HG02840 (cell line): ENCODE results near the gene FCN1.

Experiments
- ATAC-seq: cut with Tn5 transposase; IDR thresholded peaks from one replicate; pipeline ENCODE4 v1.9.1; 2021; ENCODE audit warnings: mild to moderate bottlenecking, moderate library complexity, moderate number of reproducible peaks; ENCODE audit not compliant: unreplicated experiment, low FRiP score

The FCN1 gene

DNA sequence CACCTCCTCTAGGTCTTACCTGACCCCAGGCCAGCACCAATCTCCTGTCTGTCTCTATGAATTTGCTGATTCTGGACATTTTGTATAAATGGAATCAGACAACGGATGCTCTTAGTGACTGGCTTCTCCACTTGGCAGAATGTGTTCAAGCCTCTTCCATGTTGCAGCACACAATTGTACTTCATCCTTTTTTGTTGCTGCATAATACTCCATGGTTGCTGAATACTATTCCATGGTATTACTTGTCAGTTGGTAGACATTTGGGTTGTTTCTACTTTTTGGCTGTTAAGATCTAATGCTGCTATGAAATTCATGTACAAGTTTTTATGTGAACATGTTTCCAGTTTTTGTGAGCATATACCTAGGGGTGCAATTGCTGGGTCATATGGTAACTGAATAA, 34.3 kb upstream of the FCN1 start:
- ATAC-seq: no peak

DNA sequence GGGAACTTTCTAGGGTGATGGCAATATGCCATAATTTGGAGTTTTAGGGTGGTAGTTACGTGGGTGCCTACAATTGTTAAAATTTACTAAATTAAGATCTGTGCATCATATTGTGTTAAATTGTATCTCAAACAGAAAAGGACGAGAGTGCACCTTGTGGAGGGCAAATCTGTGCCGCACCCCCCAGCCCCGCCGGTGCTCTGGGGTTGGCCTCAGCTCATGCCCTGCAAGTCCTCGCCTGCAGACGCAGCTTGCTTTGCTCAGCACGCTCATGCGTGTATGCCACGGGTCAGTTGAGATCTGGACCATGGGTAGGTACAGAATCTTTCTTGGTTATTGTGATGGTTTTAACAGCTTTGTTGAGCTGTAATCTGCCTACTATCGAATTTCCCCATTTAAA, 33.7 kb upstream of the FCN1 start:
- ATAC-seq: no peak

DNA sequence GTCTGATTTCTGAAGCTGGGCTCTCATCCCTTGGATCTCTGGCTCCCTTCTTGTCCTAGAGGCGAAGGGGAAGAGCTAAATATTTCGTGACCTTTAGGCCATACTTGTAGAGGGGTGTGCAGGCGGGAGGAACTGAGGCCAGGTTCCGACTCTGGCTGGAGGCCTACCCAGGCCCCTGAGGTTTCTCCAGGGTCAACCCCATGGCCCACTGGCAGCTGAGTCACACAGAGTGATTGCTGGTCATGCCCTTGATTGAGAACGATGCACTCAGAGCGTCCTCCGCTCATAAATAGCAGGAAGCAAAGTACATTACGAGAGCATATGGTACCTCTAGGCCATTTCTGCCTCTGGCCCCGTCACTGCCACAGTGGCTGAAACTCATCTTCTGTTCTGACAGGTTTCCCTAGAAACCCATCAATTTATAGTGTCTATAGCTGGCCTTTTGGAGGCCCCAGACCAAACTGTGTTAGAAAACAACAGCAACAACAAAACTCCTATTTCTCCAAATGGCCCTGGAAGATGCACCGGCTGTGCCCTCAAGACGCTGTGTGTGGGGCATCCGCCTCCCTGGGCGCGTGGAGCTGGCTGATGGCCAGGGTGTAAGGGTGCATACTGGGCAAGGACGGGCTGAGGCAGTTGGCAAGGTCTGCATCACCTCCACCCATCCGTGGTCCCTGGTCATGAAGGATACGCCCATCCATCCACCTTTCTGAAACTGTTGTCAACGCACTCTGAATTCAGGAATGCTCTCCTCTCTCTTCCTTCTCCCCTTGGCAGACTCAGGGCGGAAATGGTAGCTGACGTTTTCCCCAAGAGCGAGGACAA, 32.9 kb upstream of the FCN1 start:
- no peak for ATAC-seq

DNA sequence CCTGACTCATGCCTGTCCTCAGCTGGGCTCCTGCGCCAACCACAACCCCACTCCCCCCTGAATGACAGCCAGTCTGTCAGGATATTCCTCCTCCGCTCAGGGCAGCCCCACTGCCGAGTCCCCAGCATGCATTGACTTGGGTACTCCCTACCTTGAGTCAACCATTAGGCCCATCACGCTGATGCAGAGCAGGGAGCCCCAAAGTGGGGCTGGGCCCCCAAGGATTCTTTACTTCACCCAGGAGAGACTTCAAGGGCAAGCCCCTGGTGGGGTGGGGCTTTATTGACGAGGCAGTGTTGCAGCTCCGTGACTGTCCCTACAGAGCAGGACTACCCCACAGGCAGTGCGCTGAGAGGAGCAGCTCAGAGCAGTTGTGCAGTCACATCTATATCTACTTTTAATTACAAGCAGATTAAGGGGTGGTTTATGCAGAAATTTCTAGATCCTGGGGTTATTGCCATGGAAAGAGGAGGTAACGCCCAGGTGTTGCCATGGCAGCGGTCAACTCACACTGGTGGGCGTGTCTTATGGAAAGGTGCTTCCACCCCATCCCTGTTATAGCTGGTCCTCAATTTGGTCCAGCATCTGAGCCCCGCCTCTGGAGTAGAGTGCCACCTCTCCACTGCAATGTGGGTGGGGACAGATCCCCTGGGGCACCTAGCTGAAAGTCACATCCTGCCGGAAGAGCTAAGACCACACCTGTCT, 32.1 kb upstream of the FCN1 start:
- ATAC-seq: no peak

DNA sequence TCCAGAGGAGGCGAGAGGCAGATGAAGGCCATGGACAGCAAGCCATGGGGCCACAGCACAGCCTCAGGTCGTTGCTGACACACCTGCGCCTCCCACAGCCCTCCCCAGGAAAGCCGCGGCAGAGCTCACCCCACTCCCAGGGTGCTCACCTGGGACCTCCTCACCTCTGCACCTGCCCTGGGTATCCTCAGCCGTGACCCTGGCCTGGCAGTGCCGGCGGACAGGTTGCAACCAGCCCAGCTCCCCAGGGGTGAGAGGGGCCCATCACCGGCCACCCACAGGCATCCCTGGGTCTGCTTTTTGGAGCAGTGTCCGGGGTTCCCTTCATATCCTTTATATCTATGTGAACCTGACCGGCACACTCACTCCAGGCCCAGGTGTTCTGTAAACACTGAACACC, 30.4 kb upstream of the FCN1 start:
- no peak for ATAC-seq

DNA sequence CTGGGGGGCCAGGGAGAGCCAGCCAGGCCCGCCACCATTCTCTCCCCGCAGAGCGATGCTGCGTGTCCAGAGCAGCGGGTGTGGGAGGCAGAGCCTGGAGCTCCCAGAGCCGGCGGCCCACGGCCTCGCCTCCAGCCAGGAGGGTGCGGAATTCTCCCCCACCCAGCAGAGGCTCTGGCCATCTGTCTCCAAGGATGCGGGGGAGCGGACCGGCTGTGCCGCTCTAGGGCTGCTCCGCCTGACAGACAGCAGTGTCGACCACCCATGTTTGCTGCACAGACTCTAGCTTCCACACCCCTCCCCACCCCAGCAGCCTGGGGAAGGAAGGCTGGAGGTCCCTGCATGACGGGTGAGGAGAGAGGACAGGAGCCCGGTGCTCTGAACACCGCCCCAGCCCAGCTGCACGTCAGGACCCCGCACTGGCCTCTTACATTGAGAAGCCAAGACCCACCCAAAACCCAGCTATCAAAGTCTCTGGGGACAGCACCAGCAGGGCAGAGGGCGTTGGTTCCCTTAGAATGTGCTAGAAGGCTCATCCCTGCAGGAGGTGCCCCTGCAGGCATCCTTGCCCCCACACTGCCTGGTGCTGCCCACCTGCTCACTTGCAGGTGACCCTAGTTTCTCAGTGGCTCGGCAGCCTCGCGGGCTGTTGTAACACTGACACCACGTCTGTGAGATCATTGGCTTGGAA, 29.7 kb upstream of the FCN1 start:
- ATAC-seq: no peak

DNA sequence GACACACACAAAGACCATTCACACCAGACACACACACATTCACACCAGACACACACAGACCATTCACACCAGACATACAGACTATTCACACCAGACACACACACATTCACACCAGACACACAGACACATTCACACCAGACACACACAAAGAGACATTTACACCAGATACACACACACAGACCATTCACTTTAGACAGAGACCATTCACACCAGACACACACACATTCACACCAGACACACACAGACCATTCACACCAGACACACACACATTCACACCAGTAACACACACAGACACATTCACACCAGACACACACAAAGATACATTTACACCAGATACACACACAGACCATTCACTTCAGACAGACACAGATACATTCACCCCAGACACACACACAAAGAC, 29.0 kb upstream of the FCN1 start:
- no peak for ATAC-seq

DNA sequence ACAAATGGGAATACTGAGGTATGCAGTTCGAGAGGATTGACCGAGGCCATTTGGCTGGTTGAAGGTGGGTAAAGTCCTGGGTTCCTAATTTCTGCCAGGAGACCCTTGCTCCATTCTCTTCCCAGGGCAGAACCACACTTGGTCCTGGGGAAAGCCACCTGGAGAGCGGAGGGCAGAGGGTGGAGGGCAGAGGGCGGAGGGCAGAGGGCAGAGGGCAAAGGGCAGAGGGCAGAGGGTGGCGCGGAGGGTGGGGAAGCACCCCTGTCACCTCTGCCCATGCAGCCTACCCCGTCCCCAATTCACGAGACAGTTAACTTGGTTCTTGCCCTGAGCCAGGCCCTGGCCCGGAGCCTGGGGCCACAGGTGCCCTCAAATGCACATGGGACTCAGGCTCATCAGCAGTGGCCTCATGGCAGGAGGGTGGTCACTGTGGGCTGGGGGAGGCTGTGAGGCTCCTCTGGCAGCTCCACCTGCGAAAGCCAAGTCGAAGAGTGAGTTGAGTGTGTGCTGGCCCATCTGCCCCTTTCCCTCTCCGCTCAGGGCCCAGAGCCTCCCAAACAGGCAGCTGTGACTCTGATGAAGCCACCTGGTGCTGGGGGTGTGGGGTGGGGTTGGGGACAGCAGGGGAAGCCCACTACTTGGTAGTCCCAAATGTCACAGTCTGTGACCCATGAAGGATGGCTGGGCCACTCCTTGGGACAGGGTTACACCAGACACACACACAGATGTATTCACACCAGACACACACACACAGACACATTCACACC, 28.0 kb upstream of the FCN1 start:
- no peak for ATAC-seq

DNA sequence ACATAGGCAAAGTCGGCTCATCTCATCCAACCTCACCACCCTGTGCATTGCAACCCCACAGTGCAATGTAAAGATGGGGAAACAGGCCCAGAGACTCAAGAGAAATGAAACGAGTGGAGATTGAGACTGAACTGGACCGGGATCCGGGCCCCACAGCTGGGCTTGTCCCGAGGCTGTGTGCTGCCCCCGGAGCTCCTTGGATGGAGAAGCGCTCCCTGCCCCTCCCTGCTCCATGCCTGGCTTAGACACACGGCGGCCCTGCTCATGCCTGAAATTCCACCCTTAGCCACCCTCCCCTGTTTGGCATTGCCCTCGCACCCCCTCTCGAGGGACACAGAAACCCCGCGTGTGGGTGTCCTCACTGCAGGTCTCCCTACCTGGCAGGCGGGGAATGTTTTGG, 27.2 kb upstream of the FCN1 start:
- ATAC-seq: no peak

DNA sequence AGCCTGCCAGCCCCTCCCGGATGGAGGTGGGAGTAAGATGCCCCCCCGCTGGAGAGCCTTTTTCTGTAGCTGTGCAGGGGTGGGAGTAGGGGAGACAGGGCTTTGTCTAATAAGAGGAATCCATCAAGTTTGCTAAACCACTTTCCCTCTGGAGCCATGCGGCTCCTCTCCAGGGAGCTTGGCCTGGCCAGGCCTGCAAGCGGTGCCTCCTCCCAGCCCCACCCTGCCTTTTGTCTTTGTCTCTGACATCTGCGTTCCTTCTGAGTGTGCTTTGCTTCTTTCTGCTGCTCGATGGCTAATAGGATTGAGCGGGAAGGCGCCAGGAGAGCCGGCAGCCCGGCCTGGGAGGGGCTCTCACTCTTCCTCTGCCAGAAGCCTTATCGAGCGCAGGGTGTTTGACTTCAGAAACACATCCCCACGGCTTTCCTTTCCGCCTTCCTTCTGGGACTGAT, 26.7 kb upstream of the FCN1 start:
- no peak for ATAC-seq

DNA sequence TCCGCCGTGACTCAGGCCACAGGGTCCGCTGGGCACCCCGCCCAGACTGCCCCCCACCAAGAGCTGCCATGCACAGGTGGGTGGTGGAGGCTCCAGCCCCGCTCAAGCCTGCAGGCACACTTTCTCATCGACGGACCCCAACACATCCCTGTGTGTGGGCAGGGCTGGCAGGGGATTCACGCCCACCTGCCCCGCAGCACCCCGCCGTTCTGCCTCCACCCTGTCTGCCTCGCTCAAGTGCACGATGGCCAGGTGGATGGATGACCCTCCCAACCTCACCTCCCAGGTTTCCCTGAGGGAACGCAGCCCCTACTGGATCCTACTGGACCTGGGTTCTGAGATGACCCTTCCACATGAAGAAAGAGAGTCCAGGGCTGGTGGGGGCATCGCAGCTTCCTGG, 26.1 kb upstream of the FCN1 start:
- ATAC-seq: no peak

DNA sequence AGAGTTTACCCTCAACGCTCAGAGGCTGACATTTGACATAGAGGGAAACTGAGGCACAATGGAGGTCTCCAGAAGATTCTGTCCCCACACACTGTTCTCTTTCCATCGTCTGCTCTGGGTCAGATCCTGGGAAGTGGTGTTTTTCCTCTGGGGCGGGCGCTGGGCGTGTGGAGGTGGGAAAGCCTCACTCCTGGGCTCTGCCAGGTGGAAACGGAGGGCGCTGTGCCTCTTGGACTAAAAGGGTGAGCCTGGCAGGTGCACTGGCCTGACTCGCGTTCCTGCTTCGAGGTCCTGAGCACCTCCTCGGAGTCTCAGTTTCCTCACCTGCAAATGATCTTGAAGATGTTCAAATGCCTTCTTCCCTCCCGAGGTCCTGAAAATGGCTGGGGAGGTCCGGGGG, 25.7 kb upstream of the FCN1 start:
- ATAC-seq: no peak

DNA sequence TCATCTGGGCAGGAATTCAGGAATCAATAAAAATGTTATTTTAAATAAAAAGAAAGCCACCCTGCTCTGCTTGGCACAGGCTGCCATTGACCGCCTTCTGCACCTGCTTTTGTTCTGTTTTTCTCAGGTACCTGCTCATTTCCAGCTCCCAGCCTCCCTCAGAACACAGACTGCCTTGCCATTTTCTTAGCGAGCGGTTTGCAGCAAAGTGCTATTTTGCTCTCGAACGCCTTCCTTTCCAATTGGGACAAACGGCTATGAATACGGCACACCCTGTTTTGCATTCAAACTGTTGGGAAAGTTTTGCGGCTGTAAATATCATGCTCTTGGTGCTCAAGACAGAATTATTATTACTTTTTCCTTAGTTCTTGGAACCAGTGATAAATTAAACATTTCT, 25.1 kb upstream of the FCN1 start:
- ATAC-seq: no peak

DNA sequence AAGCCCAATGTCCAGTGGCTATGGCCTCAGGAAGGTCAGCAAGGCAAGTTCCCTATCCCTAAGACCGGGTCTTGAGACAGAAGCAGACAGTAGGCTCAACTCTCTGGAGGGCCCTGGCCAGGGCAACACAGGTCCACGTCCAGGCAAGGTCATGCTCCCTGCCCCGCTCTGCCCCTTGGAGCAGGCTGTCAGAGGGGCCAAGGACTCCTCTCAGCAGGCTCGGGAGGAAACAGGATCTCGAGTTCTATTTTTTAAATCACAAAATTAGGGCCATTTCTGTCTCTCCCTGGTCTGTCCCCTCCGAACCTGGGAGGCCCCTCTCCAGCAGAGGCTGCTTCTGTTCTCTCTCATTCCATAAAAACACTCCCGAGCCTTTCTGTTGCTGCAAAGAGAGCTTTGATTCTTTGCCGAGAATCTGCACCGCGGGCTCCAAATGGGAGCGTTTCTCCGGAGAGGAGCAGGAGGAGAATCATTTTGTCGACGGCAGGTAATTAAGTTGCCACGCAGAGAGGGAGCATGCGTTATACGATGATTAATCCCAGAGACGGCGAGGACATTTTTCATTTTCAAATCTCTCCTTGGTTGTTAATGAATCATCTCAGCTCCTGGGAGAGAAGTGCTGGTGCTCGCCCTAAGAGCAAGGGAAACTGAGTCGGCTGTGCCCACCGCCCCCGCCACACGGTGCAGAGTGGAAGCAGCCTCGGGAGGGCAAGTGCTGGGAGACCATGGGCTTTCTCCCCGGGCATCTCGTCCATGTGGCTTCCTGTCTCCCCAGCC, 24.5 kb upstream of the FCN1 start:
- no peak for ATAC-seq

DNA sequence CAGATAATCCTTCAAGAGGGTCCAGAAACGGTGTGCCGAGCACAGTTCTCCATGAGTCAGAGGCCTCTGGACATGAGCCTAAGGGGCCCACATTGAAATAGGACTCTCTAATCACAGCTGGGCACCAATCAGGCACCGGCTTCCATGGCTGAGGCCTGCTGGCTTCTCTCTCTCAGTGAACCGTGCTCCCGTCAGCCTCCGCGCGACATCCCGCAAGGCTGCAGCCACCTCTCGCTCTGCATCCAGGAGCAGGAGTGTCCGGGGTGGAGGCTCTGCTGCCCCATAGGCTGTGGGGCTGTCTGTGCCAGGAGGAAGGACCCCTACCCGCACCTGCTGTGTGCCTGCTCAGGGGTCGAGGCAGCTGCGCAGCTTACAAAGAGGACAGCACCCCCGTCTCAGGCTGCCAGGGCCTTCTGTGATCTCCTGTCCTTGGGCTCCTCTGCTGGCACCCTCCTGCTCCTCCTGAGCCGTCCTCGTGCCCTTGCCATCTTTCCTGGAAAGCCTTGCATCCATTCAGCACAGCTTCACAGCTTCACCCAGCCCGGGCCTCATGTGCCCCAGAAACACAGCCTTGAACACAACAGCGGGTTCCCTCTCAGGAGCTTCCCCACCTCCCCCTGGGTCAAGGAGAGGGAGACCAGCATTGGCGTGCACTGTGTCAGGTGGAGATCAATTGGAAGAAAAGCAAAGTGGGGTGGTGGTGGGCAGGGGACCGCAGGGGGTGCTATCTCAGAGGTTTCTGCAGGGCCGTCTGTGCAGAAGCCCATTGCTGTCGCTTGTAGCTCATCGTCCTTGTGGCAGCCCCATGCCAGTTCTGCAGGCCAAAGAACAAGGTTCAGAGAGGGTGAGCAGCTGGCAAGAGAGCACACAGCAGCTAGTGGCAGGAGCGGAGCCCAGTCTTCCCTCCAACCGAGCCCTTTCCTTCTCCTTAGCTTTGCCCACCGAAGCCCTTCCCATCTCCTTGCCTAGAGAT, 22.8 kb upstream of the FCN1 start:
- ATAC-seq: no peak

DNA sequence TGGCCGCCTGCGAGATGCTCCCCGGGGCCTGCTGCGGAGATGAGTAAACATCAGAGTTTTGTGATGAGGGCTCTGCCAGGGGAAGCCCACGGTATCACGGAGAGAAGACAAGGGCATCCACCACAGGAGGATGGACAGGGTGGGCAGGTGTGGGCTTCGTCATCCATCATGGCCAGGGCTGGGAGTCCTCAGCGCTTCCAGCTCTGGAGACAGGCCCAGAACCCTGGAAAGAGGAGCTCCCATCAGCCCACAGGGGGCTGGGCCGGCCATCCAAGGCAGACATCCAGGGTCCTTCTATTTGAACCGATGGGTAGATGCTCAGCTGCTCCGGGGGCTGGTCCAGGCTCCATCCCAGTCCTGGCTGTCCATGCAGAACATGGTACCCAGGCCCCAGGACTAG, 22.1 kb upstream of the FCN1 start:
- ATAC-seq: no peak

DNA sequence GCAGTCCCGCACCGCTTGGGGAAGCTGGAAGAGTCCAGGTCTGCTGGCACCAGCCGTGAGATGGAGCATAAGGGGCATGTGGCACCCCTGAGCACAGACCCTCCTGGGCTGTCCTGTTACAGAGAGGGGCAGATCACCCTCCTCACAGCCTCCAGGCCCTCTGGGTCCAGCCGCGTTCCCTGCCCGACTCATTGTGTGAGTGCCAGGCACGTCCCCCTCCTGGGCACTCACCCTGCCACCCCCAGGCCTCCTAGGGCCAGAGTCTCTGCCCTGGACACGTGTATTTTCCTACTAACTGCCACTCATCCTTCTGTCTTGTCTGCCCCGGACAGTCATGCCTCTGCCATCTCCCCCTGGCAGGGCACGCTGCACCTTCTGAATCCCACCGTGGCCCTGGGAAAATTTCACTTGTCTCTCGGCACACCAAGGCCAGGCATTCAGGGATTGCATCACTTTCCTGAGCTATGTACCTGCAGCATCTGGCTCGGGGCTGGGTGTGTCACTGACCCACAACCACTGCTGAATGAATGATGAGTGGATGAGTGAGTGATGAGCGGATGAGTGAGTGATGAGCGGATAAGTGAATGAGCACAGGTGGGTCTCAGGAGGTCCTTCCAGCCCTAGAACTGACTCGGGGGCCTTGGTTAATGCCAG, 21.5 kb upstream of the FCN1 start:
- no peak for ATAC-seq

DNA sequence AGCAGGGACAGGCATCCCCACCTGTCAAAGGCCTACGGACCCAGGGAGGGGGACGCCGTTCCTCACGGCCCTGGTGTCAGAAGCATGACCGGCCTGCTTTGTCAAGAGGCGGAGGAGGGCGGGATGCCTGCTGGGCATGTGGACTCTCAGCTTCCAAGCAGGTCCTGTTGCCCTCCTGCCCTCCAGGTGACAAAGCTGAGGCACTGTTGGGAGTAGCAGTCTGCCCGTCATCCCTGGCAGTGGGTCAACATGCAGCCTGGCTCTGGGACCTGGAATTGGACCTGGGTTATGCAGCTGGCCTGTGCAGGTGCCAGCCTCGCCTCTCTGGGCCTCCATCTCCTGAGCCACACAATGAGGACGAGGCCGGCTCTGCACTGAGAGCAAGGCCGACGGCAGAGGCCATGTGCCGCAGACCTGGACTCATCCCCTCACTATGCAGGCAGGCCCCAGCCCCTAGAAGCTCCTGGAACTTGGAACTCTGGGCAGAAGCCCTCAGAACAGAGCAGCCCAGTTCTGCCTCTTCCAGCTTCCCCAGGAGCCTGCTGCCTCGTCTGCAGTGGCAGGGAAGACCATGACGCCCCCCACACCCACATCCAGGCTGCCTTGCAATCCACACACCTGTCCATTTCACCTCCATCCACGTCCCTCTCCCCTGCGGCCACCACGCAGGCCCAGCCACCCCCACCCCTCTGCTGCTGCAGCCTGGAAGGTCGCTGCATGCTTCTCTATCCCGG, 20.8 kb upstream of the FCN1 start:
- no peak for ATAC-seq
